ENCODE data around the gene DDX51.

The DDX51 gene

DNA sequence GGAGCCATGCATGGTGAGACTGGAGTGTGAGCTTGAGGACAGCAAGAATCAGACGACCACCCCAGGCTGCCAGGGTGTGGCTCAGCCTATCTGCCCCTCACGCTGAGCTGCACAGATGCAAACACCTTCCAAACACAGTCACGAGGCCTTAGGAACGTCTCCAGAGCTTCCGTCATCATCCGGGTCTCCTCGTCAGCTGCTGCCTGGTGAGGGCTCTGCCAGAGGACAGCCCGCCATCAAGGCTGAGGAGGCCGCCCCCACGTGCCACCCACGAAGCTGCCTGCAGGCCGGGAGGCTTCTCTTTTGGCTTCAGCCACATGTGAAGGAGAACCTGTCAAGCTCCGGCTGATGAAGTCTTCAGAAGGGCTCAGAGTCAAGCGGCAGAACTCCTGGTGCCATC is 13.4 kb downstream of the DDX51 start:
- H3K4me3 ChIP-seq (replicated peaks; ENCODE audit: low read depth, low read length), result no peak overlapping the region
- TF ChIP-seq CTCF (IDR thresholded peaks at IDR 0.05; ENCODE audit: low read depth, low read length, missing control alignments), result no peak
- no peak for DNase-seq (ENCODE audit: extremely low read depth, low read depth)

DNA sequence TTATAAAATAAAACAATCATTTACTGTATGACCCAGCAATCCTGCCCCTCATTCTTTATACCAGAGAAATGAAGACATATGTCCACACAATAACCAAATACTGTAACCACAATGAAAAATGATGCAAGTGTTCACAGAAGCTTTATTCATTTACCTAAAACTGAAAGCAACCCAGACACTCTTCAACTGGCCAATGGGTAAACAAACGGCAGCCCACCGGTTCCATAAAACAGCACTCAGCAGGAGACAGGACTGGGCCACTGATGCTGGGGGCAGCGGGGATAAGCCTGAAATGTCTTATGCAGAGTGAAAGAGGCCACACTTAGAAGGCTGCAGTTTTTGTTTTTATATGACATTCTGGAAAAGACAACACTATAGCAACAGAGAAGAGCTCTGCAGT is 15.1 kb downstream of the DDX51 start:
- no peak overlapping the region for H3K4me3 ChIP-seq (replicated peaks; ENCODE audit: low read depth, low read length)
- no peak for TF ChIP-seq CTCF (IDR thresholded peaks at IDR 0.05; ENCODE audit: low read depth, low read length, missing control alignments)
- DNase-seq (ENCODE audit: extremely low read depth, low read depth), result no peak

GRCh38 chr12:132127041-132127440 is 17.1 kb downstream of the DDX51 start:
- no peak overlapping the region for H3K4me3 ChIP-seq (replicated peaks; ENCODE audit: low read depth, low read length)
- DNase-seq (ENCODE audit: extremely low read depth, low read depth), result no peak
- no peak for TF ChIP-seq CTCF (IDR thresholded peaks at IDR 0.05; ENCODE audit: low read depth, low read length, missing control alignments)

GRCh38 chr12:132125736-132126135 is 18.4 kb downstream of the DDX51 start:
- DNase-seq (ENCODE audit: extremely low read depth, low read depth), result no peak
- H3K4me3 ChIP-seq (replicated peaks; ENCODE audit: low read depth, low read length), result no peak overlapping the region
- TF ChIP-seq CTCF (IDR thresholded peaks at IDR 0.05; ENCODE audit: low read depth, low read length, missing control alignments), result no peak

GRCh38 chr12:132124766-132125425 is 19.2 kb downstream of the DDX51 start:
- no peak overlapping the region for H3K4me3 ChIP-seq (replicated peaks; ENCODE audit: low read depth, low read length)
- DNase-seq (ENCODE audit: extremely low read depth, low read depth), result no peak
- TF ChIP-seq CTCF (IDR thresholded peaks at IDR 0.05; ENCODE audit: low read depth, low read length, missing control alignments), result no peak

GRCh38 chr12:132123970-132124765 is 20.0 kb downstream of the DDX51 start:
- H3K4me3 ChIP-seq (replicated peaks; ENCODE audit: low read depth, low read length), result no peak overlapping the region
- no peak for TF ChIP-seq CTCF (IDR thresholded peaks at IDR 0.05; ENCODE audit: low read depth, low read length, missing control alignments)
- no peak for DNase-seq (ENCODE audit: extremely low read depth, low read depth)
